Ovary (tissue), 3 donors: ENCODE data around the gene SLC41A3.

Experiments used
- CTCF ChIP-seq, 3 donors: fragments of 450-650 bp in 2 of 3; fragments of 200-600 bp in 1 of 3; IDR thresholded peaks; one replicate each; pipeline versions ENCODE4 v1.5.1 to v1.8.0; 2016 to 2022; ENCODE audit warnings: antibody characterized with exemption in 3 of 3, mild to moderate bottlenecking in 1 of 3
- EP300 ChIP-seq: sonication (generic); formaldehyde crosslinking; IDR thresholded peaks from one replicate; pipeline ENCODE4 v1.6.1; 2017; ENCODE audit warnings: antibody characterized with exemption
- POLR2A ChIP-seq: fragments of 450-650 bp; IDR thresholded peaks from one replicate; pipeline ENCODE4 v1.6.1; 2017; ENCODE audit warnings: antibody characterized with exemption, mild to moderate bottlenecking, moderate library complexity
- donor health status: DM: no; HTN: no; CAD: no.

- TF ChIP-seq CTCF (IDR thresholded peaks at IDR 0.05) (no peak), POLR2A (no peak), EP300 (no peak)
Measured at GRCh38 chr3:126131881-126132750, 48.2 kb upstream of the SLC41A3 start.
